ENCODE data around the gene TTC9C. TPM values are rescaled to one million over a fixed set of nuclear protein-coding genes. Genes with fewer than 3 reads are reported as not detected.

TTC9C gene, protein sequence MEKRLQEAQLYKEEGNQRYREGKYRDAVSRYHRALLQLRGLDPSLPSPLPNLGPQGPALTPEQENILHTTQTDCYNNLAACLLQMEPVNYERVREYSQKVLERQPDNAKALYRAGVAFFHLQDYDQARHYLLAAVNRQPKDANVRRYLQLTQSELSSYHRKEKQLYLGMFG
- polyA plus RNA-seq, result 37.9 TPM
- long read RNA-seq, donor 1, transcript TTC9C-202 (3 exons, 1,080 nt), result major isoform, 5 of 10 reads
- long read RNA-seq, donor 1, partial matches to known transcripts, result 0 of 10 reads
- long read RNA-seq, donor 1, other reads (novel, unspliced or antisense), result 0 of 10 reads
- long read RNA-seq, donor 2, transcript TTC9C-202 (3 exons, 1,080 nt), result major isoform, 10 of 18 reads
- long read RNA-seq, donor 2, transcript TTC9C-206 (1 exons, 346 nt), result minor isoform, 6 of 18 reads
- long read RNA-seq, donor 2, partial matches to known transcripts, result 0 of 18 reads
- long read RNA-seq, donor 2, other reads (novel, unspliced or antisense), result 0 of 18 reads
- long read RNA-seq, donor 3, result 0 reads
- long read RNA-seq, donor 4, partial matches to known transcripts, result 0 of 2 reads
- long read RNA-seq, donor 4, other reads (novel, unspliced or antisense), result 0 of 2 reads
- long read RNA-seq, donor 5, transcript TTC9C-202 (3 exons, 1,080 nt), result major isoform, 8 of 12 reads
- long read RNA-seq, donor 5, partial matches to known transcripts, result 0 of 12 reads
- long read RNA-seq, donor 5, other reads (novel, unspliced or antisense), result 0 of 12 reads
- long read RNA-seq, donor 6, transcript TTC9C-202 (3 exons, 1,080 nt), result minor isoform, 10 of 34 reads
- long read RNA-seq, donor 6, transcript TTC9C-206 (1 exons, 346 nt), result major isoform, 23 of 34 reads
- long read RNA-seq, donor 6, partial matches to known transcripts, result 0 of 34 reads
- long read RNA-seq, donor 6, other reads (novel, unspliced or antisense), result 0 of 34 reads
- long read RNA-seq, donor 7, transcript TTC9C-206 (1 exons, 346 nt), result major isoform, 9 of 14 reads
- long read RNA-seq, donor 7, partial matches to known transcripts, result 0 of 14 reads
- long read RNA-seq, donor 7, other reads (novel, unspliced or antisense), result 0 of 14 reads
- long read RNA-seq, donor 8, transcript TTC9C-206 (1 exons, 346 nt), result major isoform, 12 of 29 reads
- long read RNA-seq, donor 8, transcript TTC9C-202 (3 exons, 1,080 nt), result major isoform, 12 of 29 reads
- long read RNA-seq, donor 8, partial matches to known transcripts, result 5 of 29 reads
- long read RNA-seq, donor 8, other reads (novel, unspliced or antisense), result 0 of 29 reads
- long read RNA-seq, donor 9, transcript TTC9C-202 (3 exons, 1,080 nt), result minor isoform, 6 of 18 reads
- long read RNA-seq, donor 9, transcript TTC9C-206 (1 exons, 346 nt), result major isoform, 9 of 18 reads
- long read RNA-seq, donor 9, partial matches to known transcripts, result 0 of 18 reads
- long read RNA-seq, donor 9, other reads (novel, unspliced or antisense), result 0 of 18 reads
- long read RNA-seq, donor 10, transcript TTC9C-202 (3 exons, 1,080 nt), result major isoform, 13 of 25 reads
- long read RNA-seq, donor 10, transcript TTC9C-206 (1 exons, 346 nt), result minor isoform, 11 of 25 reads
- long read RNA-seq, donor 10, partial matches to known transcripts, result 0 of 25 reads
- long read RNA-seq, donor 10, other reads (novel, unspliced or antisense), result 0 of 25 reads
- long read RNA-seq, donor 11, transcript TTC9C-202 (3 exons, 1,080 nt), result major isoform, 9 of 16 reads
- long read RNA-seq, donor 11, transcript TTC9C-206 (1 exons, 346 nt), result minor isoform, 7 of 16 reads
- long read RNA-seq, donor 11, partial matches to known transcripts, result 0 of 16 reads
- long read RNA-seq, donor 11, other reads (novel, unspliced or antisense), result 0 of 16 reads

DNA sequence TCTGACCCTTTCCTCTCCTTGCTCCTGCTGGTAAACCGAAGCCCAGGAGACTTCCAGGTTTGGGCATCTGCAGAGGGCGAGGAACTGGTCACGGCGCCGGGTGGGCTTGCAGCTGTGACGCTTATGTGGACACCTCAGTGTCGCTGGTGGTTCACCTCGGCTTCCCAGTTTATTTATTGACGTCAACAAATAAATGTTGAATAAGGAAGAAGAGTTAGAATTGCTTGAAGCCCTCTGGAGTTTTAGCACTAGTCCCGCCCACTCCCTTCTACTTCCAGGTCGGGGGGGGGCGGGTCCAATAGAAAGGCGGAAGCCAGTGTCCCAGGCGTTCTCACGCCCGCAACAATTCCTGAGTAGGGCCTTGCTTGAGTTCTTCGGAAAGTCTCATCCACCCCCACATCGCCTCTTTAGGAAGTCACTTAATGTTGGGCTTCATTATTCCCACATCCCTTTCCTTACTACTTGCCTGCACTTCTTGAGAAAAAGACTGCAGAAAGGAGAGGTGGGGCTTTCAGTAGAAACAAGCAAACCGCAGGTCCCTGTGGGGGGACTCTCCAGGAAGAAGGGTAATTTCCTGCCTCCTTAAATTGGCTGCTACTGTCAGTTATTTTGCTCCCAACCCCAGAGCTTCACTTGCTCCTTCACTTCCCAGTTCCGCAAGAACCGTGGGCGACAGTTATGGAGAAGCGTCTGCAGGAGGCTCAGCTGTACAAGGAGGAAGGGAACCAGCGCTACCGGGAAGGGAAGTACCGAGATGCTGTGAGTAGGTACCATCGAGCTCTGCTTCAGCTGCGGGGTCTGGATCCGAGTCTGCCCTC lies at the start of gene TTC9C:
Gene TTC9C (plus strand): TSS at position 316 of the 818 bp plus-strand sequence. CDS start 363 bp downstream, at position 679.
- H3K4me3 ChIP-seq (ENCODE audit: low read length), result peak within 1 kb of the TSS; percentile 66
- H3K27me3 ChIP-seq (ENCODE audit: control insufficient read depth, insufficient read depth, low read length), result no peaks in the 10 kb centered on the region
- peaks cover 12% of the 10 kb centered on the region for H3K36me3 ChIP-seq (ENCODE audit: control insufficient read depth, insufficient read depth, low read length)
- WGBS (ENCODE audit: insufficient coverage, low lambda C conversion rate), result no CpG with 5 or more reads among the region's 29 CpGs
- no peaks in the 10 kb centered on the region for H3K9me3 ChIP-seq (ENCODE audit: control insufficient read depth, low read depth, low read length)
- H3K4me1 ChIP-seq (ENCODE audit: control insufficient read depth, insufficient read depth, low read length), result no peaks in the 10 kb centered on the region
- peak; percentile 77 to 90 for DNase-seq
- peak within 1 kb of the TSS; percentile 90 for H3K27ac ChIP-seq (ENCODE audit: low read length)

DNA sequence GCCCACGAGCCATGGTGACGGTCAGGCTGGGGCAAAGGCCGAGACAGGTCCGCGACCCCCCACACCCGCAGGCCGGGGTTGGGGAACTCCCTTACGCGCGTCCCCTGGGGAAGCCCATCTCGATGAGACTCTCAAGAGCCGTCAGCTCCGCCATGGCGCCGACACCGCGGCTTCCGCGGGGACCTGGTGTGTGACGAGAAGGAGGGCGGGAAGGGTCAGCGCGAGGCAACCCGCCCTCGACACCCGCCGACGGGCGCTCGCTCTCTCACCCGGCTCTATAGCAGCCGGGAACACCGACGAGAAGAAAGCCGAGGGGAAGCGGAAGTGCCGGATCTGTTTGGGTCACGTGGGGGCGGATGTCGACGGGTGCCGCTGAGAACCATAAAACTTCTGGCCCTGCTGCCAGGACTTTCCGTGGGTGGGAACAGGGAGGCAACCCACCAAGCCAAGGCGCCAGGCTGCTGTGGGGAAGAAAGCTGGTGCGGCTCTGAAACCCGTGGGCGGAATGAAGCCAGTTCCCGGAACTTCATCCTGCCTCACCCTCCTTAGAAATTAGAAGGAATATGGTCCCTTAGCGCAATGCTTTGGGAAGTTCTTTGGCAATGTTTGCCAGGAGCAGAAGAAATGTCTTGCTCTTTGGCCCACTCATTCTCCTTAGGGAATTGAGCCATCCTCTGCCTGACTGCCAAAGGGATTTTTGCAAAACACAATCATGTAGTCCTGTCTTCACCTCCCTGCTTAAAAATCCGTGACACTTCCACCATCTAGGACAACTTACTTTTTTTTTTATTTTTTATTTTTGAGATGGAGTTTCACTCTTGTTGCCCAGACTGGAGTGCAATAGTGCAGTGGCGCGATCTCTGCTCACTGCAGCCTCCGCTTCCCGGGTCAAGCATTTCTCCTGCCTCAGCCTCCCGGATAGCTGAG lies 49.3 kb upstream of the TTC9C start, which contains the start of gene UBXN1:
Gene UBXN1 (minus strand): TSS at position 304 of the 927 bp plus-strand sequence. CDS start 150 bp downstream, at position 154.
- no peaks in the 10 kb centered on the region for H3K27me3 ChIP-seq (ENCODE audit: control insufficient read depth, insufficient read depth, low read length)
- H3K9me3 ChIP-seq (ENCODE audit: control insufficient read depth, low read depth, low read length), result no peaks in the 10 kb centered on the region
- WGBS (ENCODE audit: insufficient coverage, low lambda C conversion rate), result 57% methylated on average over 1 of the region's 55 CpGs
- peak; percentile 82 to 93 for DNase-seq
- H3K4me1 ChIP-seq (ENCODE audit: control insufficient read depth, insufficient read depth, low read length), result peaks cover 6% of the 10 kb centered on the region
- peaks cover 20% of the 10 kb centered on the region for H3K36me3 ChIP-seq (ENCODE audit: control insufficient read depth, insufficient read depth, low read length)
- H3K27ac ChIP-seq (ENCODE audit: low read length), result peak within 1 kb of the TSS; percentile 66
- peak within 1 kb of the TSS; percentile 94 for H3K4me3 ChIP-seq (ENCODE audit: low read length)

- Histone ChIP-seq H3K36me3 (ENCODE audit: control insufficient read depth, insufficient read depth, low read length) (peaks cover 17% of the 10 kb centered on the region), H3K27ac (ENCODE audit: low read length) (no peak overlapping the region), H3K4me3 (ENCODE audit: low read length) (no peak overlapping the region), H3K27me3 (ENCODE audit: control insufficient read depth, insufficient read depth, low read length) (no peaks in the 10 kb centered on the region), H3K9me3 (ENCODE audit: control insufficient read depth, low read depth, low read length) (no peaks in the 10 kb centered on the region), H3K4me1 (ENCODE audit: control insufficient read depth, insufficient read depth, low read length) (peaks cover 6% of the 10 kb centered on the region)
- peak; percentile 55 to 62 for DNase-seq
- WGBS (ENCODE audit: insufficient coverage, low lambda C conversion rate), result no CpG with 5 or more reads among the region's 4 CpGs
These were observed 47.5 kb upstream of the TTC9C start for GRCh38 chr11:62680825-62681240.

DNA sequence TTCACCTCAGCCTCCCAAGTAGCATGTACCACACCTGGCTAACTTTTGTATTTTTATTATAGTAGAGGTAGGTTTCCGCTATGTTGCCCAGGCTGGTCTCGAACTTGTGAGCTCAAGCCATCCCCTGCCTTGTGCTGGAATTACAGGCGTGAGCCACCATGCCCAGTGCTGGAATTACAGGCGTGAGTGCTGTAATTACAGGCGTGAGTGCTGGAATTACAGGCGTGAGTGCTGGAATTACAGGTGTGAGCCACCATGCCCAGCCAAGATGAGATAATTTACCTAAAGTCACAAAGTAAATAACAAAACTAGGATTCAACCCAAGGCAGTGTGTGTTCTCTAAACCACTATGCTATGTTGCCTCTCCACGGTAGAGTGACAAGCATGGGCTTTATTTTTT lies 45.8 kb upstream of the TTC9C start:
- H3K27ac ChIP-seq (ENCODE audit: low read length), result no peak overlapping the region
- WGBS (ENCODE audit: insufficient coverage, low lambda C conversion rate), result 80% methylated on average over 1 of the region's 7 CpGs
- peaks cover 6% of the 10 kb centered on the region for H3K4me1 ChIP-seq (ENCODE audit: control insufficient read depth, insufficient read depth, low read length)
- peaks cover 5% of the 10 kb centered on the region for H3K27me3 ChIP-seq (ENCODE audit: control insufficient read depth, insufficient read depth, low read length)
- no peak for DNase-seq
- H3K36me3 ChIP-seq (ENCODE audit: control insufficient read depth, insufficient read depth, low read length), result peaks cover 2% of the 10 kb centered on the region
- no peaks in the 10 kb centered on the region for H3K9me3 ChIP-seq (ENCODE audit: control insufficient read depth, low read depth, low read length)
- no peak overlapping the region for H3K4me3 ChIP-seq (ENCODE audit: low read length)

GRCh38 chr11:62687508-62688396 lies 40.5 kb upstream of the TTC9C start:
- peak in 1 of 2 donors; percentile 22 for DNase-seq
- peak overlapping the region; percentile 34 for H3K4me3 ChIP-seq (ENCODE audit: low read length)
- H3K36me3 ChIP-seq (ENCODE audit: control insufficient read depth, insufficient read depth, low read length), result peaks cover 29% of the 10 kb centered on the region
- no peak overlapping the region for H3K27ac ChIP-seq (ENCODE audit: low read length)
- WGBS (ENCODE audit: insufficient coverage, low lambda C conversion rate), result no CpG with 5 or more reads among the region's 74 CpGs
- H3K9me3 ChIP-seq (ENCODE audit: control insufficient read depth, low read depth, low read length), result peaks cover 4% of the 10 kb centered on the region
- no peaks in the 10 kb centered on the region for H3K4me1 ChIP-seq (ENCODE audit: control insufficient read depth, insufficient read depth, low read length)
- peaks cover 15% of the 10 kb centered on the region for H3K27me3 ChIP-seq (ENCODE audit: control insufficient read depth, insufficient read depth, low read length)

DNA sequence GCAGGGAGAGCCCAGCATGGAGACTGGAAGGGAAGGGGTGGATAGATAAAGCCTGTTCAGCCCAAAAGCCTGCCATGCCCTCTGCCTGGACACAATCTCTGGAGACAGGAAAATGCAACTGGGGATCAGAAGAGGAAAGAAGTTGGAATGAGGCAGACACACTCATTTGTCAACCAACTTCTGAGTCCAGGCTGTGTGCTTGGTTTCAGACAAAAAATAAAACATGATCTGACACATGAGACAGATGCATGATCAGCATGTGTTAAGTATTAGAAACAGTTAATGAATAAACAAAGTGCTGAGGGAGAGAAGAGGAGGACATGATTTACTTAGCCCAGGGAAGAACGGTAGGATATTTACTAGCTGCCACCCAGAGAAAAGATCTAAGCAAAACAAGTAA lies 39.8 kb upstream of the TTC9C start:
- H3K27ac ChIP-seq (ENCODE audit: low read length), result no peak overlapping the region
- H3K4me3 ChIP-seq (ENCODE audit: low read length), result peak overlapping the region; percentile 34
- H3K9me3 ChIP-seq (ENCODE audit: control insufficient read depth, low read depth, low read length), result peaks cover 4% of the 10 kb centered on the region
- peaks cover 35% of the 10 kb centered on the region for H3K36me3 ChIP-seq (ENCODE audit: control insufficient read depth, insufficient read depth, low read length)
- no CpG with 5 or more reads among the region's 1 CpG for WGBS (ENCODE audit: insufficient coverage, low lambda C conversion rate)
- DNase-seq, result no peak
- no peaks in the 10 kb centered on the region for H3K4me1 ChIP-seq (ENCODE audit: control insufficient read depth, insufficient read depth, low read length)
- peaks cover 15% of the 10 kb centered on the region for H3K27me3 ChIP-seq (ENCODE audit: control insufficient read depth, insufficient read depth, low read length)

- DNase-seq, result peak in 1 of 2 donors; percentile 46
- Histone ChIP-seq H3K36me3 (ENCODE audit: control insufficient read depth, insufficient read depth, low read length) (peaks cover 40% of the 10 kb centered on the region), H3K27me3 (ENCODE audit: control insufficient read depth, insufficient read depth, low read length) (peaks cover 15% of the 10 kb centered on the region), H3K4me1 (ENCODE audit: control insufficient read depth, insufficient read depth, low read length) (no peaks in the 10 kb centered on the region), H3K9me3 (ENCODE audit: control insufficient read depth, low read depth, low read length) (peaks cover 4% of the 10 kb centered on the region), H3K4me3 (ENCODE audit: low read length) (peak within 1 kb of the TSS; percentile 34), H3K27ac (ENCODE audit: low read length) (peak within 1 kb of the TSS; percentile 67)
- WGBS (ENCODE audit: insufficient coverage, low lambda C conversion rate), result no CpG with 5 or more reads among the region's 11 CpGs
These were observed 38.7 kb upstream of the TTC9C start, which contains the start of gene LRRN4CL for GRCh38 chr11:62689421-62690183. Gene LRRN4CL (minus strand): TSS chr11:62689530. CDS start chr11:62688508, 1,022 bp downstream.
